IMR-90 (cell line): Measurements from ENCODE around the gene TUBGCP6. TPM values are rescaled to one million over a fixed set of nuclear protein-coding genes. Genes with fewer than 3 reads are reported as not detected.

Experiments used
- ATAC-seq: fragments of 200-7000 bp; cut with Tn5 transposase; 2 replicates; pipeline ENCODE4 v1.9.1; 2020; ENCODE audit warnings: low read depth, mild to moderate bottlenecking, moderate library complexity
- BruUV-seq: library from RNA; stranded (reverse); fragments of 400-500 nt; replicated peaks from 2 replicates; lab custom pipeline; 2021; lab: Mats Ljungman, UMichigan
- CTCF ChIA-PET: fragments of 300-600 bp; formaldehyde crosslinking; extraction: SDS; loops from one replicate; lab custom pipeline; 2021; ENCODE audit warnings: antibody characterized with exemption; lab: Yijun Ruan, JAX
- POLR2A ChIA-PET: fragments of 300-600 bp; sonication (Branson Sonifier 250); formaldehyde crosslinking; loops from one replicate; lab custom pipeline; 2022; ENCODE audit warnings: antibody characterized with exemption; ENCODE audit not compliant: unreplicated experiment; lab: Charles Lee
- DNase-seq: peaks from one replicate; pipeline ENCODE4 v3.0.0; 2013
- H2AFZ ChIP-seq: replicated peaks from 2 replicates; pipeline ENCODE3; 2013; ENCODE audit warnings: low read length, mild to moderate bottlenecking; ENCODE audit not compliant: poor library complexity
- H2AK5ac ChIP-seq: 2 replicates; pipeline ENCODE4 v1.6.1; 2013; ENCODE audit warnings: low read depth, low read length, inconsistent platforms
- H2AK9ac ChIP-seq: replicated peaks from 2 replicates; pipeline ENCODE3; 2013; ENCODE audit warnings: mild to moderate bottlenecking, low read depth, low read length, moderate library complexity; ENCODE audit not compliant: poor library complexity
- H2BK120ac ChIP-seq: 2 replicates; pipeline ENCODE4 v1.6.1; 2013; ENCODE audit warnings: low read depth, low read length, inconsistent platforms
- H2BK15ac ChIP-seq: 3 replicates; pipeline ENCODE4 v1.6.1; 2013; ENCODE audit warnings: low read depth, low read length, inconsistent platforms
- H2BK20ac ChIP-seq: 2 replicates; pipeline ENCODE4 v1.6.1; 2013; ENCODE audit warnings: low read depth, mild to moderate bottlenecking, inconsistent platforms, low read length, moderate library complexity
- H2BK5ac ChIP-seq: 2 replicates; pipeline ENCODE4 v1.6.1; 2013; ENCODE audit warnings: mild to moderate bottlenecking, low read depth, low read length, inconsistent platforms; ENCODE audit not compliant: poor library complexity, severe bottlenecking
- H3K14ac ChIP-seq: replicated peaks from 2 replicates; pipeline ENCODE4 v1.6.1; 2013; ENCODE audit warnings: low read depth, low read length, inconsistent platforms
- H3K18ac ChIP-seq: 2 replicates; pipeline ENCODE4 v1.6.1; 2013; ENCODE audit warnings: low read depth, low read length, control low read depth
- H3K23ac ChIP-seq: 2 replicates; pipeline ENCODE4 v1.6.1; 2013; ENCODE audit warnings: low read depth, low read length, inconsistent platforms
- H3K27ac ChIP-seq: 2 replicates; pipeline ENCODE4 v1.5.1; 2013; ENCODE audit warnings: mild to moderate bottlenecking, control low read depth, low read length; ENCODE audit not compliant: insufficient read depth
- H3K27me3 ChIP-seq: 2 replicates; pipeline ENCODE4 v1.6.1; 2013; ENCODE audit warnings: low read length; ENCODE audit not compliant: control insufficient read depth, insufficient read depth
- H3K36me3 ChIP-seq: 2 replicates; pipeline ENCODE4 v1.6.1; 2013; ENCODE audit warnings: low read length, mixed read lengths; ENCODE audit not compliant: control insufficient read depth, insufficient read depth
- H3K4ac ChIP-seq: 2 replicates; pipeline ENCODE4 v1.6.1; 2013; ENCODE audit warnings: low read depth, low read length, inconsistent platforms
- H3K4me1 ChIP-seq: 2 replicates; pipeline ENCODE4 v1.6.1; 2013; ENCODE audit warnings: low read length, mixed read lengths; ENCODE audit not compliant: control insufficient read depth, insufficient read depth
- H3K4me2 ChIP-seq: 2 replicates; pipeline ENCODE4 v1.6.1; 2013; ENCODE audit warnings: low read depth, mild to moderate bottlenecking, control low read depth, low read length, moderate library complexity
- H3K4me3 ChIP-seq: 2 replicates; pipeline ENCODE4 v1.5.1; 2013; ENCODE audit warnings: low read depth, mild to moderate bottlenecking, control low read depth, low read length, moderate library complexity; ENCODE audit not compliant: insufficient read depth
- H3K56ac ChIP-seq: 2 replicates; pipeline ENCODE4 v1.6.1; 2013; ENCODE audit warnings: low read length, inconsistent platforms; ENCODE audit not compliant: insufficient read depth; ENCODE audit errors: extremely low read depth
- H3K79me1 ChIP-seq, 2 experiments: 2 replicates each; pipeline ENCODE4 v1.6.1; 2013; ENCODE audit warnings: low read length in 2 of 2, inconsistent platforms in 1 of 2, low read depth in 1 of 2
- H3K9ac ChIP-seq: 2 replicates; pipeline ENCODE4 v1.6.1; 2013; ENCODE audit warnings: low read depth, low read length, control low read depth
- H3K9me1 ChIP-seq: 2 replicates; pipeline ENCODE4 v1.6.1; 2013; ENCODE audit warnings: low read length, inconsistent platforms; ENCODE audit not compliant: insufficient read depth
- H3K9me3 ChIP-seq: 2 replicates; pipeline ENCODE4 v1.6.1; 2013; ENCODE audit warnings: low read length; ENCODE audit not compliant: control insufficient read depth, insufficient read depth
- H4K20me1 ChIP-seq: 2 replicates; pipeline ENCODE4 v1.6.1; 2013; ENCODE audit warnings: low read length, inconsistent platforms; ENCODE audit not compliant: insufficient read depth
- H4K5ac ChIP-seq: 2 replicates; pipeline ENCODE4 v1.6.1; 2013; ENCODE audit warnings: mild to moderate bottlenecking, low read depth, low read length, control low read depth
- H4K8ac ChIP-seq, 2 experiments: 2 replicates each; pipeline ENCODE4 v1.6.1; 2013; ENCODE audit warnings: low read depth in 2 of 2, low read length in 2 of 2, control low read depth in 1 of 2, inconsistent platforms in 1 of 2
- H4K91ac ChIP-seq: 2 replicates; pipeline ENCODE4 v1.6.1; 2013; ENCODE audit warnings: low read depth, low read length, inconsistent platforms; ENCODE audit not compliant: insufficient read depth
- BHLHE40 ChIP-seq: fragments of 150-350 bp; IDR thresholded peaks from 2 replicates; pipeline ENCODE4 v1.6.1; 2016; ENCODE audit warnings: mild to moderate bottlenecking, low read depth, low read length
- CEBPB ChIP-seq: IDR thresholded peaks from 2 replicates; pipeline ENCODE4 v1.6.1; 2012; ENCODE audit warnings: low read depth, low read length, improper control_type of control experiment
- CHD1 ChIP-seq: IDR thresholded peaks from 2 replicates; pipeline ENCODE4 v1.6.1; 2012; ENCODE audit warnings: low read depth, low read length, improper control_type of control experiment
- FOS ChIP-seq: fragments of 150-350 bp; IDR thresholded peaks from 2 replicates; pipeline ENCODE4 v1.6.1; 2016; ENCODE audit warnings: low read depth, low read length
- MAZ ChIP-seq: IDR thresholded peaks from 2 replicates; pipeline ENCODE4 v1.6.1; 2012; ENCODE audit warnings: low read depth, mild to moderate bottlenecking, low read length, improper control_type of control experiment, moderate library complexity, borderline replicate concordance
- MXI1 ChIP-seq: IDR thresholded peaks from 2 replicates; pipeline ENCODE4 v1.6.1; 2012; ENCODE audit warnings: low read depth, mild to moderate bottlenecking, low read length, moderate library complexity, borderline replicate concordance
- NFE2L2 ChIP-seq: fragments of 150-350 bp; IDR thresholded peaks from 2 replicates; pipeline ENCODE4 v1.6.1; 2016; ENCODE audit warnings: low read depth, mild to moderate bottlenecking, low read length
- POLR2A ChIP-seq: IDR thresholded peaks from 2 replicates; pipeline ENCODE4 v1.6.1; 2012; ENCODE audit warnings: mild to moderate bottlenecking, low read depth, low read length
- RAD21 ChIP-seq: IDR thresholded peaks from 2 replicates; pipeline ENCODE4 v1.6.1; 2012; ENCODE audit warnings: low read length, improper control_type of control experiment
- RCOR1 ChIP-seq: IDR thresholded peaks from 2 replicates; pipeline ENCODE4 v1.6.1; 2012; ENCODE audit warnings: mild to moderate bottlenecking, low read length, improper control_type of control experiment; ENCODE audit not compliant: insufficient replicate concordance
- RFX5 ChIP-seq: IDR thresholded peaks from 2 replicates; pipeline ENCODE4 v1.8.0; 2012; ENCODE audit warnings: low read depth, mild to moderate bottlenecking, low read length, moderate library complexity
- SMC3 ChIP-seq: fragments of 150-350 bp; IDR thresholded peaks from 2 replicates; pipeline ENCODE4 v1.6.1; 2016; ENCODE audit warnings: low read depth, mild to moderate bottlenecking, antibody characterized with exemption, low read length, moderate library complexity
- WGBS, 2 experiments: methylation state at CpG; one replicate each; pipeline versions ENCODE4 v1.1.5 to v1.1.7; 2013; ENCODE audit warnings: missing lambda C conversion rate in 2 of 2; ENCODE audit not compliant: insufficient read length in 1 of 2; ENCODE audit errors: extremely low coverage in 2 of 2; 5-methylcytosine and 5-hydroxymethylcytosine counted together
- dilution Hi-C: fragments of 300-500 bp; cut with HindIII; formaldehyde crosslinking; loops from one replicate; pipeline ENCODE4 v1.14.3; 2018; ENCODE audit warnings: low sequenced_read_pairs; ENCODE audit not compliant: unreplicated experiment
- in situ Hi-C: fragments of 300-500 bp; cut with MboI; formaldehyde crosslinking; loops from 3 replicates; pipeline ENCODE4 v1.14.3; 2019; ENCODE audit warnings: low sequenced_read_pairs, inconsistent platforms, mixed read lengths
- intact Hi-C: fragments of 100-400 bp; cut with micrococcal nuclease; formaldehyde crosslinking; loops from 2 replicates; pipeline ENCODE4 v1.10.0; 2022
- polyA plus RNA-seq, 3 experiments: library from polyadenylated mRNA; depleted of rRNA; stranded (reverse); fragments of >200 nt; gene quantifications; 2 replicates each; pipeline ENCODE4 v1.2.3, GENCODE V29; 2012; ENCODE audit warnings: low replicate concordance in 1 of 3
- total RNA-seq: library from RNA; depleted of rRNA; stranded (reverse); fragments of >200 nt; gene quantifications from 2 replicates; pipeline ENCODE4 v1.2.3, GENCODE V29; 2012
- TF ChIP-seq, protein P1 (sequence below): fragments of 150-350 bp; IDR thresholded peaks from 2 replicates; pipeline ENCODE4 v1.6.1; 2017; ENCODE audit warnings: mild to moderate bottlenecking, antibody characterized with exemption, low read length, low read depth
- TF ChIP-seq, protein P2 (sequence below): fragments of 150-350 bp; IDR thresholded peaks from 2 replicates; pipeline ENCODE4 v1.6.1; 2016; ENCODE audit warnings: low read depth, mild to moderate bottlenecking, low read length, moderate library complexity, borderline replicate concordance
- TF ChIP-seq, protein P3 (sequence below): conservative IDR thresholded peaks from 2 replicates; pipeline ENCODE4 v1.5.1; 2012; ENCODE audit warnings: mild to moderate bottlenecking, low read depth, low read length, improper control_type of control experiment

TUBGCP6 gene
- total and polyA plus RNA-seq, 2 of the 4 experiments (the other 2 are of a cell fraction), result 10.8 to 28.6 TPM

DNA sequence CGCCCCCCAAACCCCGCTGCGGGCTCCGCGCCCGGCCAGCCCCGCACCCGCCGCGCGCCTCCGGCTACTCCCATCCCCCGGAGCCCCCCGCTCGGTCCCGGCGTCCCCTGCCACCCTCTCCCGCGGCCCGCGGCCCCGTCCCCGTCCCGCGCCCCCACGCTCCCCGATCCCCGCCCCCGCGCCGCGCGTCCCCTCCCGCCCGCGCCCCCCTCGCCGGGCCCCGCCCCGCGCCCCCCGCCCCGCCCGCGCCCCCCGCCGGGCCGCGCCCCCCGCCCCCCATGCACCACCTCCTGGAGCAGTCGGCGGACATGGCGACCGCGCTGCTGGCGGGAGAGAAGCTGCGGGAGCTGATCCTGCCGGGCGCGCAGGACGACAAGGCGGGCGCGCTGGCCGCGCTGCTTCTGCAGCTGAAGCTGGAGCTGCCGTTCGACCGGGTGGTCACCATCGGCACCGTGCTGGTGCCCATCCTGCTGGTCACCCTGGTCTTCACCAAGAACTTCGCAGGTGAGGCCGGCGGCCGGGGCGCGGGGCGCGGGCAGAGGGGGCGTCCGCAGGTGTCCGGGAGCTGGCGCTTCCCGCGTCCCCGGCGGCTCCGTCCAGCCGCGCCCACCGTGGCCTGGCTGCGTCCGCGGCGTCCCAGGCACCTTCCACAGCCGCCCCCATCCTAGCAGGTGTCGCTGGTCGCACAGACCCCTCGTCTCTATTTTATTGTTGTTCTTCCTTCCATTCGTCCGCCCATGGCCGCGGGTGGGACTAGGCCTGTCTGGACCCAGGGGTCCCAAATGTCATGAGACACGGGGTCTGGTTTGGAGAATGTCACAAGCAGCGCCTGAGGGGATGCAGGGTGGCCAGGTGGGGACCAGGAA is 74.1 kb downstream of the TUBGCP6 start, which contains the start of gene PANX2:
PANX2 (plus strand) TSS at position 279 of the 866 bp plus-strand sequence; CDS start at position 279, 0 bp downstream.
- H3K36me3 ChIP-seq, result no peaks in the 10 kb centered on the region
- no peak within 1 kb of the TSS for H3K14ac ChIP-seq
- in situ Hi-C loops (no loop called here), dilution Hi-C loops (no loop called here), intact Hi-C loops (no loop called here)
- H3K27ac ChIP-seq, result no peak within 1 kb of the TSS
- no peaks in the 10 kb centered on the region for H3K9me3 ChIP-seq
- no peak within 1 kb of the TSS for H3K4ac ChIP-seq
- H2AFZ ChIP-seq, result peak within 1 kb of the TSS; percentile 89
- ChIA-PET CTCF (no interaction called here), POLR2A (no interaction called here)
- peak within 1 kb of the TSS; percentile 91 for H3K4me2 ChIP-seq
- DNase-seq (no peak), ATAC-seq (peak; percentile 49)
- no peak within 1 kb of the TSS for H3K23ac ChIP-seq
- BruUV-seq, result no TSS peak
- 13% methylated on average over 43 of the region's 105 CpGs; no CpG with 5 or more reads in 1 of the 2 experiments for WGBS, 2 experiments
- peak within 1 kb of the TSS; percentile 68 for H3K4me3 ChIP-seq
- H4K91ac ChIP-seq, result no peak within 1 kb of the TSS
- no peaks in the 10 kb centered on the region for H3K4me1 ChIP-seq
- H2AK9ac ChIP-seq, result peak within 1 kb of the TSS; percentile 37
- no peak within 1 kb of the TSS for H2BK5ac ChIP-seq
- peak within 1 kb of the TSS; percentile 58 for H3K9ac ChIP-seq
- no peaks in the 10 kb centered on the region for H3K79me1 ChIP-seq
- H2BK120ac ChIP-seq, result no peak within 1 kb of the TSS
- no peak within 1 kb of the TSS for H2AK5ac ChIP-seq
- no peak within 1 kb of the TSS for H3K18ac ChIP-seq
- H3K27me3 ChIP-seq, result peaks cover 27% of the 10 kb centered on the region
- H2BK15ac ChIP-seq, result no peak within 1 kb of the TSS
- H4K20me1 ChIP-seq, result no peaks in the 10 kb centered on the region
- H2BK20ac ChIP-seq, result no peak within 1 kb of the TSS
- no peaks in the 10 kb centered on the region for H3K9me1 ChIP-seq
- no peak within 1 kb of the TSS for H3K56ac ChIP-seq
- no peak within 1 kb of the TSS; a peak in 1 of 4 replicates for H4K8ac ChIP-seq
- no peak within 1 kb of the TSS for H4K5ac ChIP-seq
- TF ChIP-seq RFX5 (no peak), SMC3 (no peak), FOS (no peak), NFE2L2 (no peak), CEBPB (no peak), POLR2A (no peak), CHD1 (no peak), RAD21 (no peak), MXI1 (no peak), MAZ (no peak), RCOR1 (no peak), BHLHE40 (no peak)
- TF ChIP-seq, protein P1, sequence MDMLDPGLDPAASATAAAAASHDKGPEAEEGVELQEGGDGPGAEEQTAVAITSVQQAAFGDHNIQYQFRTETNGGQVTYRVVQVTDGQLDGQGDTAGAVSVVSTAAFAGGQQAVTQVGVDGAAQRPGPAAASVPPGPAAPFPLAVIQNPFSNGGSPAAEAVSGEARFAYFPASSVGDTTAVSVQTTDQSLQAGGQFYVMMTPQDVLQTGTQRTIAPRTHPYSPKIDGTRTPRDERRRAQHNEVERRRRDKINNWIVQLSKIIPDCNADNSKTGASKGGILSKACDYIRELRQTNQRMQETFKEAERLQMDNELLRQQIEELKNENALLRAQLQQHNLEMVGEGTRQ, result no peak
- TF ChIP-seq, protein P2, sequence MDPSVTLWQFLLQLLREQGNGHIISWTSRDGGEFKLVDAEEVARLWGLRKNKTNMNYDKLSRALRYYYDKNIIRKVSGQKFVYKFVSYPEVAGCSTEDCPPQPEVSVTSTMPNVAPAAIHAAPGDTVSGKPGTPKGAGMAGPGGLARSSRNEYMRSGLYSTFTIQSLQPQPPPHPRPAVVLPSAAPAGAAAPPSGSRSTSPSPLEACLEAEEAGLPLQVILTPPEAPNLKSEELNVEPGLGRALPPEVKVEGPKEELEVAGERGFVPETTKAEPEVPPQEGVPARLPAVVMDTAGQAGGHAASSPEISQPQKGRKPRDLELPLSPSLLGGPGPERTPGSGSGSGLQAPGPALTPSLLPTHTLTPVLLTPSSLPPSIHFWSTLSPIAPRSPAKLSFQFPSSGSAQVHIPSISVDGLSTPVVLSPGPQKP, result no peak
- TF ChIP-seq, protein P3, sequence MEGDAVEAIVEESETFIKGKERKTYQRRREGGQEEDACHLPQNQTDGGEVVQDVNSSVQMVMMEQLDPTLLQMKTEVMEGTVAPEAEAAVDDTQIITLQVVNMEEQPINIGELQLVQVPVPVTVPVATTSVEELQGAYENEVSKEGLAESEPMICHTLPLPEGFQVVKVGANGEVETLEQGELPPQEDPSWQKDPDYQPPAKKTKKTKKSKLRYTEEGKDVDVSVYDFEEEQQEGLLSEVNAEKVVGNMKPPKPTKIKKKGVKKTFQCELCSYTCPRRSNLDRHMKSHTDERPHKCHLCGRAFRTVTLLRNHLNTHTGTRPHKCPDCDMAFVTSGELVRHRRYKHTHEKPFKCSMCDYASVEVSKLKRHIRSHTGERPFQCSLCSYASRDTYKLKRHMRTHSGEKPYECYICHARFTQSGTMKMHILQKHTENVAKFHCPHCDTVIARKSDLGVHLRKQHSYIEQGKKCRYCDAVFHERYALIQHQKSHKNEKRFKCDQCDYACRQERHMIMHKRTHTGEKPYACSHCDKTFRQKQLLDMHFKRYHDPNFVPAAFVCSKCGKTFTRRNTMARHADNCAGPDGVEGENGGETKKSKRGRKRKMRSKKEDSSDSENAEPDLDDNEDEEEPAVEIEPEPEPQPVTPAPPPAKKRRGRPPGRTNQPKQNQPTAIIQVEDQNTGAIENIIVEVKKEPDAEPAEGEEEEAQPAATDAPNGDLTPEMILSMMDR, result no peak
